Neural progenitor cell (in vitro differentiated cells): ENCODE results near the gene TFDP1.

ENCODE experiments used
- CTCF ChIP-seq: fragments of 200-600 bp; sonication (generic); IDR thresholded peaks from 2 replicates; pipeline ENCODE4 v1.5.1; 2017; ENCODE audit warnings: antibody characterized with exemption, mild to moderate bottlenecking
- EZH2 ChIP-seq: fragments of 200-600 bp; sonication (generic); IDR thresholded peaks from 2 replicates; pipeline ENCODE4 v1.6.1; 2017; ENCODE audit warnings: antibody characterized with exemption, mild to moderate bottlenecking, moderate library complexity
- EZH2phosphoT487 ChIP-seq: fragments of 200-600 bp; sonication (generic); IDR thresholded peaks from 2 replicates; pipeline ENCODE4 v1.6.1; 2017; ENCODE audit warnings: antibody characterized with exemption

DNA sequence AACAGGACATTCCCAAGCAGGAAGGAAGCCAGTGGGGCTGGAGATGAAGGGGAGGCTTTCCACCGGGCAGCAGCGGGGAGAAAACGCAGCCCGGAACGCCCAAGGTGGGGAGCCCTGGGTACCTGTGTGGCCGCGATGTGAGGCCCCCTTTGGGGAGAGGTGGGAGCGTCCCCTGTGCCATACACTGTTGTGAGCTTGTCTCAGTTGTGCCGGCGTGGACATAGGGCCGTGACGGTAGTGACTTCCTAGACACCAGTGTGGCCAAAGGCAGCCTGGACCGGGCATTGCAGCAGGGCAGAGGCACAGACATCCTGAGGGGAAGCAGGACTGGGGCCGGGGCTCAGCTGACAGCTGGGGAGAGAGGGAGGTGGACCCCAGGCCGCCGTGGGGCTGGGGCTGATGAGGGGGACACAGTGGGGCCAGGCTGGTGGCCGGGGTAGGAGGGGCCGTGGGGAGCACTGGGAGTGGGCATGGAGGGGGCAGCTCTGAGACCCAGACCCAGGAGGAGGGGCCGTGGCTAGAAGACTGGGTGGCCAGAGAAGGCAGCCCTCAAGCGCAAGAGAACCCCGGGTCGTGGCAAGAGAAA lies 38.5 kb upstream of the TFDP1 start:
- TF ChIP-seq CTCF (no peak), EZH2 (no peak), EZH2phosphoT487 (no peak)
